RWPE2 (cell line): Measurements from ENCODE around the gene PTX4.
"Not testable (repeated sequence)": the region's sequence is repeated elsewhere in the genome, so short reads cannot be mapped to it uniquely, and the experiment has no call there.

Experiments used
- ATAC-seq: fragments of 200-7000 bp; cut with Tn5 transposase; 3 replicates; pipeline ENCODE4 v1.9.1; 2021; ENCODE audit warnings: low read depth
- DNase-seq: peaks from one replicate; pipeline ENCODE4 v3.0.0-alpha.2; 2020; ENCODE audit warnings: low spot score
- H3K27ac ChIP-seq: fragments of 450-650 bp; 2 replicates; pipeline ENCODE4 v1.5.1; 2017; ENCODE audit warnings: mild to moderate bottlenecking; ENCODE audit not compliant: poor library complexity, severe bottlenecking
- H3K27me3 ChIP-seq: fragments of 250-450 bp; sonication (Bioruptor Pico); 2 replicates; pipeline ENCODE4 v1.5.1; 2021; ENCODE audit warnings: mild to moderate bottlenecking, moderate library complexity; ENCODE audit not compliant: insufficient read depth, poor library complexity, severe bottlenecking
- H3K36me3 ChIP-seq: fragments of 250-450 bp; sonication (Bioruptor Pico); 2 replicates; pipeline ENCODE4 v1.5.1; 2020; ENCODE audit warnings: low read depth, mild to moderate bottlenecking, moderate library complexity
- H3K4me1 ChIP-seq: fragments of 250-450 bp; sonication (Bioruptor Pico); 2 replicates; pipeline ENCODE4 v1.5.1; 2021; ENCODE audit warnings: mild to moderate bottlenecking, moderate library complexity; ENCODE audit not compliant: insufficient read depth, poor library complexity, severe bottlenecking
- H3K4me3 ChIP-seq: fragments of 250-450 bp; sonication (Bioruptor Pico); 2 replicates; pipeline ENCODE4 v1.5.1; 2021; ENCODE audit warnings: mild to moderate bottlenecking, moderate library complexity; ENCODE audit not compliant: severe bottlenecking
- H3K9me3 ChIP-seq: fragments of 250-450 bp; sonication (Bioruptor Pico); 2 replicates; pipeline ENCODE4 v1.5.1; 2021; ENCODE audit warnings: mild to moderate bottlenecking, moderate library complexity; ENCODE audit not compliant: severe bottlenecking
- CTCF ChIP-seq: fragments of 450-650 bp; IDR thresholded peaks from one replicate; pipeline ENCODE4 v1.5.1; 2017; ENCODE audit warnings: mild to moderate bottlenecking, moderate library complexity; ENCODE audit not compliant: poor library complexity, severe bottlenecking

PTX4 gene

DNA sequence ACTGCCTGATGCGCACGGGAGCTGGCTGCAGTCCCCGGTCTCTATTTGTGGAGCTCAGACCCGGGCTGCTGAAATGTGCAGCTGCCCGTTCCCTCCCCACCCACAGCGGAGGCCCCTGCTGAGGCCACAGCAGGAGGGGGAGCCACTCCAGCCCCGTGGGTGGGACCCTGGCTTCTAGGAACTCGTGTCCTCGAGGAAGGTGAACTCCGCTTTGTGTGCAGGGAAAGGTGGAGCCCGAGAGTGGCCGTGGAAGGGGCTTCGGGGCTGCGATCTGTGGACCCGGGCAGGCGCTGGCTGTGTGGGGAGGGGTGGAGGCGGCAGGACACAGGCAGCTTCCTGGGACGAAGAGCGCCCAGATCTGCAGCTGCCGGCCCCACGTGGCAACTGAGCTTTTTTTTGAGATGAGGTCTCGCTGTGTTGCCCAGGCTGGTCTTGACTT, 47.3 kb downstream of the PTX4 start:
- DNase-seq (no peak), ATAC-seq (no peak)
- no peaks in the 10 kb centered on the region for H3K9me3 ChIP-seq
- H3K27me3 ChIP-seq, result no peaks in the 10 kb centered on the region
- H3K36me3 ChIP-seq, result no peaks in the 10 kb centered on the region
- no peak for TF ChIP-seq CTCF
- H3K4me1 ChIP-seq, result no peaks in the 10 kb centered on the region
- H3K27ac ChIP-seq, result no peak overlapping the region
- H3K4me3 ChIP-seq, result no peak overlapping the region

DNA sequence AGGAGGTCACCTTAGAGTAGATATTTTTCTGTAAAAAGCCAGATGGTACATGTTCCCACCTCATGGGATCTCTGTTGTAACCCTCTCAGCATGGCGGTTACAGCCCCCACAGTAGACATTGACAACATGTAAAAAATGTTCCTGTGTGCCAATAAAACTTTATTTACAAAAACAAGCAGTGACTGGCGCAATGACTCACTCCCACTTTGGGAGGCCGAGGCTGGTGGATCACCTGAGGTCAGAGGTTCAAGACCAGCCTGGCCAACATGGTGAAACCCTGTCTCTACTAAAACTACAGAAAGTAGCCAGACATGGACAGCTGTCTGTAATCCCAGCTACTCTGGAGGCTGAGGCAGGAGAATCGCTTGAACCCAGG, 49.1 kb downstream of the PTX4 start:
- H3K9me3 ChIP-seq, H3K4me3 ChIP-seq, H3K36me3 ChIP-seq, H3K27ac ChIP-seq, DNase-seq, H3K27me3 ChIP-seq, ATAC-seq, H3K4me1 ChIP-seq: not testable (repeated sequence)

GRCh38 chr16:1439058-1439698, 49.6 kb downstream of the PTX4 start:
- Histone ChIP-seq H3K36me3 (no peaks in the 10 kb centered on the region), H3K4me1 (no peaks in the 10 kb centered on the region), H3K9me3 (no peaks in the 10 kb centered on the region), H3K27me3 (no peaks in the 10 kb centered on the region), H3K27ac (no peak overlapping the region), H3K4me3 (no peak overlapping the region)
- ATAC-seq (no peak), DNase-seq (no peak)
- no peak for TF ChIP-seq CTCF

DNA sequence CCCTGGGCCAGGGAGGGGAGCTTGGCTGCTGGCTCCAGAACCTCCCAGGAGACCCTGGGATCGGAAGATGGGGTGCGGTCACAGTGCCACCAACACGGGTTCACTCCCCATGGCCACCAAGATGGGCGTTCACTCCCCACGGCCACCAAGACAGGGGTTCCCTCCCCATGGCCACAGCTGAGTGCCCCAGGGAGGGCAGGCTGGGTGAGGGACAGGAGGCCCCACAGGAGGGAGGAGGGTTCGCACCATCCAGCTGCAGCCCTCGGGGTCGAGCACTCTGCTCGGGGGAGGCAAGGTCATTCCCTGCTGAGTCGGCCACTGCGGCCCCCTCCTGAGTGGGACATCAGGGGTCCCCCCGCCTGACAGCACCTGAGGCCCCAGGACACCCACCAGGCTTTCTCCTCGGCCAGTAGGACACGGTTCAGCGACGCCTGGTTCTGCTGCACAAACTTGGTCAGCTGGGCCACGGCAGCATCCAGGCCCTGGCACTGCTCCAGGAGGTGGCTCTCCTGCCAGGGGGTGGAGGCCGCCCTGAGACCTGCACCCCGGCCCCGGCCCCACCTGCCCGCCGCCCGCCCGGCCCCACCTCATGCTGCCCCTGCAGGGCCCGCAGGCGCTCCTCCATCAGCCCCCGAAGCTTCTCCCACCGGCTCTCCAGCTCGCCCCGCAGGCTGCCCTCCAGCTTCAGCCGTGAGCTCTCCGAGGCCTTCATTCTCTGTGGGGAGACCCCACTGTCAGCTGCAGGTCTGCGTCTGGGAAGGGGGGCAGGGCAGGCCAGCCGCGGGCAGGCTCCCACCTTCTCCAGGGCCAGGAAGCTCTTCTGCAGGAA, 50.3 kb downstream of the PTX4 start:
- Histone ChIP-seq H3K27me3 (no peaks in the 10 kb centered on the region), H3K9me3 (no peaks in the 10 kb centered on the region), H3K27ac (no peak overlapping the region), H3K4me3 (no peak overlapping the region), H3K36me3 (no peaks in the 10 kb centered on the region), H3K4me1 (no peaks in the 10 kb centered on the region)
- no peak for ATAC-seq
- no peak for TF ChIP-seq CTCF
- DNase-seq, result no peak

DNA sequence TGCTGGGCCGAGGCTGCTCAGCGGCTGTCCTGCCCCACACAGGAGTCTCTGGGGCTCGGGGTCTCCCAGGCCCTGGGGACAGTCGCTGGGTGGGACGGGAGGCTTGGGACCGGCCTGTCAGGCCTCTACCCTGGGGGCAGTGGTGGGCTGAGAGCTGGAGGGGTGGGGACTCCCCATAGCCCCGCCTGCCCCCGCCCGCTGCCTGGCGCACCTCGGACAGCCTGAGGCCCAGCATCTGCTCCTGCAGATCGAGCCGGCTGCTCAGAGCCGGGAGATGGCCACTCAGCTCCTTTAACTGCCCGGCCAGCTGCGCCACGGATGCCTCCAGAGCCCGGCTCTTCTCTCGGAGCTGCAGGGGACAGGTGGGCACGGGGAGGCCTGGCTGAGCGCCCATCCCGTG, 51.1 kb downstream of the PTX4 start:
- no peaks in the 10 kb centered on the region for H3K9me3 ChIP-seq
- DNase-seq, result no peak
- ATAC-seq, result no peak
- H3K36me3 ChIP-seq, result no peaks in the 10 kb centered on the region
- H3K27ac ChIP-seq, result no peak overlapping the region
- no peak for TF ChIP-seq CTCF
- no peak overlapping the region for H3K4me3 ChIP-seq
- no peaks in the 10 kb centered on the region for H3K27me3 ChIP-seq
- H3K4me1 ChIP-seq, result no peaks in the 10 kb centered on the region
